Spleen (tissue), 7 donors: ENCODE measurements around the gene TMTC4.

Source experiments
- CTCF ChIP-seq, 11 experiments: fragments of 200-600 bp in 7 of 11; fragments of 450-650 bp in 4 of 11; sonication (generic) in 4 of 11; IDR thresholded peaks in 8 of 11; conservative IDR thresholded peaks in 3 of 11; 1 replicate in 7 of 11; 2 replicates in 4 of 11; pipeline versions ENCODE4 v1.4.0 to v1.8.0; 2016 to 2021; ENCODE audit warnings: antibody characterized with exemption in 11 of 11, inconsistent platforms in 4 of 11, mild to moderate bottlenecking in 1 of 11
- POLR2A ChIP-seq, 3 donors: fragments of 450-650 bp; IDR thresholded peaks; one replicate each; pipeline ENCODE4 v1.5.1; 2017; ENCODE audit warnings: antibody characterized with exemption in 3 of 3, mild to moderate bottlenecking in 1 of 3
- donor health status: DM: no; HTN: no; CAD: no; lungs with moderate emphysema.
- donor health status: DM: no; HTN: no; CAD: no.
- donor health status: DM: no; HTN: no; CAD: no.

DNA sequence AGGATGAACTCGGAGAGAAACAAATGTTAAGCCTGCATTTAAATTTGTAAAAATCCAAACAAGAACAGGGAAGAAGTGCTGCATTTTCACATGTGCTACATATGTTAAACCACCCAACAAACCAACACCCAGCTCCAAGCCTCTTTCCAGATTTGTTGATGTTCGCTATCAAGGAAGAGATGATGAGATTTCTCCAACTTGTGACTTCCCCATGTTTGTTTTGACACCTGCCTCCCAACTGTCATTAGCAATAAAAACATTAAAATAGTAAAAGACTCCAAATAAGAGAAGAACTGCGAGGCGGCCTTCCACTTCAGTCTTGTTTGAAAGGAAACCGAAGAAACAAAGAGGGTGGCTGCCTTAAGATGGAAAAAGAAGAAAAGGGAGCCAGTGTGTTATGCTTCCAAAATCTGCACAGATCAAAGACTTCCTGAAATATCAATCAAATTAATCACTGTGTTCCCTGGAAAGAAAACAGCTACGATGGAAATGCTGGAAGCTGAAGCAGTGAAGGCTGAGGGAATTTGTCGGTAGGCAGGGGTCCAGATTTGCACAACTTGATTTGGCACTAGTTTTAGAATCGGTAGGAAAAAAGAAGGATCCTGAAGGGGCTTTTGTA, 72.0 kb downstream of the TMTC4 start:
- TF ChIP-seq CTCF (IDR thresholded peaks at IDR 0.05 in 8 of 11, conservative IDR thresholded peaks at IDR 0.05 in 3 of 11) (no peak), POLR2A (IDR thresholded peaks at IDR 0.05) (no peak)
